Hypothalamus (tissue), 51 donors: ENCODE results near the gene RRP1B.
A peak's percentile ranks its signal among the peaks of the same experiment; 100 is the strongest.

Experiments
- DNase-seq, 51 donors: peaks; one replicate each; lab custom pipeline; 2025; lab: John Stamatoyannopoulos, UW

RRP1B gene

DNA sequence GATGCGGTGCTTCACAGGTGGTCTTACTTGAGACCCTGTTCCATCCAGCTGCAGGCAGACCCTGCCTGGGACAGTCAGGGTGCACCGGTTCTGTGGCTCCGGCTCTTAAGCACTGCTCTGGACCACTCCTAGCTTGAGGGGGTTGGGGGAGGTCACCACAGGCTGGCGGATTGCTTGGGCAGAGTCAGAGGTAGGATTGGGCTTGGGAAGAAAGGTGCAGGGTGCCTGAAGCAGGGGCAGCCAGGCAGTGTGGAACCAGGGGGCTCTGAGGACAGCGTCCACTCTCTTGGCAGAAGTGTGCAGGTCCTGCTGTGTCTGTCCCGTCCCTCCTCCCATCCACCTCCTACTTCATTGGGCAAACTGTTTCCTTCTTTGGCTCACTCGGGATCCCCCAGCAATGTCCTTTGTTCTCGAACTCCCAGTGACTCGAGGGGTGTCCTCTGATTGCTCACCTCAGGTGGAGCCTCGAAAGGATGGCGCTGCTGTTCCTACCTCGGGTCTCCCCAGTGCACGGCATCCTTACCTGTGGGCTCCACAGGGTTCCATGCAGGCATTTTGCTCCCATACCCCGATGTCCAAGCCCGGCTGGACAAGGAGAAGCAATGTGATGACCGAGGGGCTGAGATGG is 61.3 kb downstream of the RRP1B start:
- no peak for DNase-seq

DNA sequence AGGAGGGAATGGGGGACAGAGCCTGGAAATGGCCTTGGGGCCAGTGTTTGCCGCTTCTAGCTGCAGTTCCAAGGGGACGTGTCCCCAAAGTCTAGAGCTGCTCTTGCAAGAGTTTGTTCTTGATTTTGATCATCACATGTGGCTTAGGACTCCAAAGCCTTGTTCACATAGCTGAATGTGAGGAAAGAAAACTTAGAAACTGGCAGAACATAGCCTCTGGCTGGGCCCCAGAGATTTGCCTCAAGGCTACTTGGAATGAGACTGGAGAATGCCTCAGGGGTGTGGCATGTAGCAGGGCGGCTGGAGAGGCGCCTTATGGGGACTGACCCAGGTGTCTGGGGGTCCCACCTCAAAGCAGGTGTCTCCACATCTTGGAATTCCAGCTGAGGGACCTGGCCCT is 61.8 kb downstream of the RRP1B start:
- DNase-seq = no peak

DNA sequence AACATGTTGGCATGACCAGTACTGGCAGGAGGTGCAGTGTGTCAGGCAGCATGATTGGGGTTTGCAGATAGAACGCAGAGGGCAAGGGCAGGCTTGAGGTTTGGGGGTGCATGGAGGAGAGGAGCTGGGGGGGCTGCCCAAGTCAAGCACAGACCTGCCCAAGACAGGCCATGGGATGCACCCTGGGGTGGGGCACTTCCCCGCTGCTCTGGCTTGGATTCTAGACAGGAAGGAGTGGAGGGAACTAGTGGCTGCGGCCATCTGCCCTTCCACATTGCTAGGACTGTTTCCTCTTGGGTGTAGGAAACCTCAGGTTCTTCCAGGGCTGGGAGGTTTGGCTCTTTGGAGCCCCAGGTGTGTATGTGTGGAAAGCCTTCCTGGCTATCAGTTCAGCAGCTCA is 62.6 kb downstream of the RRP1B start:
- no peak for DNase-seq

DNA sequence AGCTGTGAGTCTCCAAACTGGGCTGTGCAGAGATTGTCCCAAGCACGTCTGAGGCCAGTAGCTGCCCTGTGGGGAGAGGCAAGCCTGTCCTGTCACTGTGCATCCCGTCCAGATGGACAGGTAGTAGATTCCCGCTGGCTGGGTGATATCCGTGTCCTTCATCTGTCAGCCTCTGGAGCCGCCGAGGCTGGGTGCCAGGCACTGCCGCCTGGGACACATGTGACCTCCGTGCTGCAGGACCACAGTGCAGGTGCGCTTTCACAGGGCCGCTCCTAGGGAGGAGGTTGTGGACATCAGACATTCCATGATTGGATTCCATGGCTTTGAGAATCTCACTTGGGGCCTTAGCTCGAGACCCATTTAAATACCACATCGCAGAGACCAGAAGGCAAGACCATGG is 64.3 kb downstream of the RRP1B start:
- no peak for DNase-seq

DNA sequence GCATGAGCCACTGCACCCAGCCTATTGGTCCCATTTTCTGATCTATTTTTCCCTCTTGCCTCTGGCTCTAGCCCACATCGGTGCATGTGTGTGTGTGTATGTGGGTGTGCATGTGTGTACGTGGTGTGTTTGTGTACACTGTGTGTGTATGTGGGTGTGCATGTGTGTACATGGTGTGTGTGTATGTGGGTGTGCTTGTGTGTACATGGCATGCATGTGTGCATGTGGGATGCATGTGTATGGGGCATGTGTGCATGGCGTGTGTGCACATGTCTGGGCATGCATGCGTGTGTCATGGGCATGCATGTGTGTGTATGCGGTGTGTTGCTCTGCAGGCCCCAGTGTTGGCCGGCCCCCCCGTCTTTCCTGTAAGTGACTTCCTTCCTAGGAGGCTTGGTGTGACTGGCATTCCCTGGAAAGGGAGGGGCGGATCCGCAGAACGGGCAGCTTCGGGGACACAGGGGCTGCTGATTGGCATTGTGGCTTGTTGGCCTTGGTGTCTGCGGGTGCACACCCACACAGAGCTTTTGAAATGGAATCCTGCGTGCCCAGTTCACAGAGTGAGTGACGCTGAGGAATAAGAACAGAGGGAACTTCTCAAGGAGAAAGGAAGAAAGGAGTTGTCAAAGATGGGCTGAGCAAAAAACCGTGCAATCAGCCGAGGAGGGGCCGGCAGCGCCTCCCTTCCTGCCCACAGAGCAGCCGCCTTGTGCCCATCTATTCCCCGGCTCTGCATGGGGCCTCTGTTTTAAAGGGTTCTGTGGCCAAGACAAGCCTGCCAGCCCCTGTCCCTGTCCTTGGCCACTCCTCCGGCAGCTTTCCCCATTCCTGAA is 67.5 kb downstream of the RRP1B start:
- peak in 3 of 51 donors; percentile 22 to 62 (median 33) for DNase-seq

DNA sequence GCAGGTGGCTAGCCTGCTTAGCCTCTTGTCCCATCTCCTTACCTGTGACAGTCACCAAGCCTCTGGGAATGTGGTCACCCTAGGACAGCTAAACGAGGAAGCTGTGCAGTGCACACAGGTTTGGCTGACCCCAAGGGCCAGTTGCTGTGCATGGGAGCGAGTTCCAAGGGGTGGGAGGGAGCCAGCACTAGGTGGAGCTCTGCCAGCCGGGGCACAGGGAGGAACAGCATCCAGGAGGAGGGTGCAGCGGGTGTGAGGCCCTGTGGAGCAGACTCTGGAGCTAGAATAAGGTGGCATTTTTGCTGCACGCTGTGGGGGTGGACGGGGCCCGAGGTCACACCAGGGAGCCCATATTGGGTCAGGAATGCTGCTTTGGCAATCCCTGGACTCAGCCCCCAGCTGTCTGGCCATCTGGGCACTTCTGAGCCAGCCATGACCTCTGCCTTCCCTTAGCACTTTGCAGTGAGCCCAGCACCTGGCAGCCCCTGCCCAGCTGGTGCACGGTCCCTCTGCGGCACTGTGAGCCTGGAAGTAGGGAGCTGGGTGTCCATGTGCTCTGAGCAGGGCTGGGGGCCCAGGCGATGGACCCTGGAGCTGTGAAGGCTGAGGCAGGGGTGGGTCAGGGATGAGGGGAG is 68.3 kb downstream of the RRP1B start:
- DNase-seq = peak in 14 of 51 donors; percentile 25 to 62 (median 40)

DNA sequence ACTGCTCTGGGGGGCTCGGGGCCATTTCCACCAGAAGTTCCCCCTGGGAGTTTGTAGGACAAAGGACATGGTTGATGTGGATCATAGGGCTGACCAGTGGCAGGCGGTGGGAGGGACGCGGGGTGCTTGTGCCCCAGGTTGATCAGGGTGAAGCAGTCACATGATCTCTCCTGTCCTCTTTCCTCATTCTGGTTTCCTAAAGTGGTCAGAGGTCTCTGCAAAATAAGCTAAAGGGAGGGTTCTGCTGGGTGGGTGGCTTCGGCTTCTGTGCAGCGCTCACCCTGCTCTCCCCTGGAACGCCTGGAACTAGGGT is 68.8 kb downstream of the RRP1B start:
- DNase-seq = peak in 4 of 51 donors; percentile 48 to 61 (median 52)

DNA sequence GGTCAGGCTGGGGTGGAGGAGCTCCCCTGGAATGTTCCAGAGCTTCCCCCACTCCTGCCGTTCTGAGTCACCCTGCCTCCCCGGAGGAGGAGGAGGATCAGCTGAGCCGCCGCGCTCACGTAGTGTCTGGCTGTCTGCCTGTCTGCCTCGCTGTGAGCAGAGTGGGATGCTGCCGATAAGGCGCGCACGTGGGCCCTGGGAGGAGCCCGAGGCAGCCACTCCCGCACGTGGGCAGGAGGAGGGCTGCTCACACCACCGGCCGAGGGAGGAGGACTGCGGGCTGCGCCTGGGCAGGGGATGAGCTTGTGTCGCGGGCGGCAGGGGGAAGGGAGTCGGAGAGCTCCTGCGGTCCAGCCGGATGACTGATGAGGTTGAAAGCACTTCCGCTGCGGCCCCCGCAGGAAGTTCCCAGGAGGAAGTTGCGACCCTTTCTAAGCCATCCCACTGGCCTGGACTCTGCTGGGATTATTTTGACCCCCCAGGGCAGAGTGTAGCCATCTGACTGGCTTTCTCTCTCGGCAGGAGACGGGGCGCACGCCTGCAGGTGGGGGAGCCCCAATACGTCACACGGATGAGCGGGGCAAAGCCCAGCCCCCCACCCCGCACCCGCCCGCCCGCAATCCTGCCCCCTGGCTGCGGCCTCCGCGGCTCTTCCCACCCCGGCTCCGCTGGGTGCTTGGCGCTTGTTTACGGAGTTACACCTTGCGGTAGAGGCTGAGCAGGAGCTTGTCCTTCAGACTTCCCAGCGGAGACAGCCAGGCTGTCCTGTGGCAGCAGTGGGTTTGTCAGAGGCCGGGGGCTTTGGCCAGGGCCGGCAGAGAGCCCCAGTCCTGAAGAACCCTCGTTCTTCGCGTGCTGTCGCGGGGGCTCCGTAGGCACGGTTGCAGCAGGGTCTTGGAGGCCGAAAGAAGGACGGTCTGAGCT is 69.4 kb downstream of the RRP1B start:
- DNase-seq = peak; percentile 38 to 95 (median 85)

DNA sequence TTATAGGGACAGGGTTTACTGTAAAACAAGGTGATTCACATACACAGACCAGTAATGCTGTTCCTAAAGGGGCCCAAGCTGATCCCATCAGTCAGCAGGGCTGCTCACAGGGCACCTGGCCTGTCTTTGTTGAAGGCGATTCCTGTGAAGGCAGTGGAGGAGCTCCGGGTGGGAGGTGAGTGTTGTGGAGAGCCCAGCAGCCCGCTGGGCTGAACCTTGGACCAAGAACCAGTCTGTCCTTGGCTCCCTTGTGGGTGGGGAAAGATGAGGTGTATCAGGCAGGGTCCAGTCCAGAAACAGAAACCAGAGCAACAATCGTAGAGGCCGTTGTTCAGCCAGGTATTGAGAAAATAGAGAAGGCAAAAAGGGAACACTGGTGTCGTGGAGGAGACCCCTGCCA is 72.1 kb downstream of the RRP1B start:
- peak in 1 of 51 donors; percentile 59 for DNase-seq

DNA sequence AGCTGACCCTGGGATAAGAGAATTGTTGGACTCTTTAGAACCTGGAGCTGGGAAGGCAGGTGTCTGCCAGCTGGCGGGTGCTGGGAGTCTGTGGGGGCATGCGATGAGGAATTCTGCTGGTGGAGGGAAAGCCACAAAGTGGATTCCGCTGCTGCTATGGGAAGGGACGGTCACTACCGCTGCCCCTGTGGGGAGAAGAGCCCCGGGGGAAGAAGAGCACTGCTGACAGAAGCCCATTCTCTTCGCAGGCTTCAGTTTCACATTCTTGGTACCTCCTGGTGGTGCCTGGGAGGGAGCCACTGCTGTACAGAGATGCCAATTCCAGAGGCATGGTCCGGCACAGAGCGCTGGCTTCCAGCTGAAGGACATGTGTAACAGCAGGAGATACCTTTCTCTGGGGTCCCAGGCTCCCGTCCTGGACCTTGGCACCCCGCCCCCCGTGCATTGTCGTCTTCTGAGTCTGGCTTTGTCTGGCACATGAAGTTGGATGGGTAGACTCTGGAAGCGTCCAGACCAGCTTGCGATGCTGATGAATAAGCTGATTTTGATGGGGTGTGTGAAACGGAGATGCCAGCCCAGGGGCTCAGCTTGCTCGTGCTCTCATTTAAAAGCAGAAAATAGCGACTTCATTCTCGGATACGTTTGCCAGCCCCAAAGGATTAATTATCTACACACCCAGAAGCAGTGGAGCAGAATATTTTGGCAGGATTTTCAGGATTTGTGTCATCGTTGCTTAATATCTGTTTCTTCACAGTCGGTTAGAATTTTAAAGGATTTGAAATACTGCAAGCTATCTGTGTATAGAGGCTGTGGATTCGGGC is 72.7 kb downstream of the RRP1B start:
- DNase-seq = peak in 22 of 51 donors; percentile 24 to 66 (median 40)

DNA sequence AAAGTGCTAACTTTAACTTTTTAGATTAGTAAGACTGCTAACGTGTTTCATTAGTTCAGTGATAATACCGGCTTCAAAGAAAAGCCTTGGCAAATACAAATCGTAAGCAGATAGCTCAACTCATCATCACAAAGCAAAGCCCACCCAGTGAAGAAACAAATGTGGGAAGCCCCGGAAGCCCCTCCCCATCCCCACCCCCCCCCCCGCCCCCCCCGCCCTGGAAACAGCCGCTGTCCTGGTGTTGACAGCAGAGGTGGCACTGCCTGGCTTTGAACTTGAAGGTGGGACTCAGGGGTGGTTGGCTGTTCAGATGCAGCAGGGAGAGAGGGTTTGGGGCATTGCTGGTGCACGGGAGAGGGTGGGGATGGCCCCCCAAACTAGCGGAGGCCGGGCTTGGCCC is 73.7 kb downstream of the RRP1B start:
- no peak for DNase-seq

DNA sequence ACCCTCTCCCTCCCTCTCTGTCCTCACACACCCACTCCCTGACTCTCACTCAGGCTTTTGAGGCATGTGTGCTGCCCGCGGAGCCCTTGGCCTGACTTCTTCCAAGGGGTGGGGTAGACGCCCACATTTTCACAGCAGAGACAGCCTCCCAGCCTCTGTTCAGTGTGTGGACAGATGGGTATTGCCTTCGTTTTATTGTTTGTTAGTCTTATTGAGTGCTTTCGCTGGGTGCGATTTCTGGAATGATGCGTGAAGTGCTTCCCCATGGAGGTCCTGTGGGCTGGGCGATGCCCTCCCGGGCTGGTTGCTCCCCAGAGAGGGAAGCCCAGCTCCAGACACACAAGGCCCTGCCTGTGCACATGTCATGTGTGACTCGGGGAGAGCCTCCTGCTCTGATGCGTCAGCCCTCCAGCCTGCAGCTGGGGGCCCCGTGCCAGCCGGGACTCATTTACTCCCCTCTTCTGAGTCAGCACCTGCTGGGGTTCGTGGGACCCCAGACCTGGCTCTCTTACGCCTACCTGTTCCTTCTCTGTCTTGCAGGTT is 74.2 kb downstream of the RRP1B start:
- DNase-seq = peak in 8 of 51 donors; percentile 16 to 70 (median 36)

DNA sequence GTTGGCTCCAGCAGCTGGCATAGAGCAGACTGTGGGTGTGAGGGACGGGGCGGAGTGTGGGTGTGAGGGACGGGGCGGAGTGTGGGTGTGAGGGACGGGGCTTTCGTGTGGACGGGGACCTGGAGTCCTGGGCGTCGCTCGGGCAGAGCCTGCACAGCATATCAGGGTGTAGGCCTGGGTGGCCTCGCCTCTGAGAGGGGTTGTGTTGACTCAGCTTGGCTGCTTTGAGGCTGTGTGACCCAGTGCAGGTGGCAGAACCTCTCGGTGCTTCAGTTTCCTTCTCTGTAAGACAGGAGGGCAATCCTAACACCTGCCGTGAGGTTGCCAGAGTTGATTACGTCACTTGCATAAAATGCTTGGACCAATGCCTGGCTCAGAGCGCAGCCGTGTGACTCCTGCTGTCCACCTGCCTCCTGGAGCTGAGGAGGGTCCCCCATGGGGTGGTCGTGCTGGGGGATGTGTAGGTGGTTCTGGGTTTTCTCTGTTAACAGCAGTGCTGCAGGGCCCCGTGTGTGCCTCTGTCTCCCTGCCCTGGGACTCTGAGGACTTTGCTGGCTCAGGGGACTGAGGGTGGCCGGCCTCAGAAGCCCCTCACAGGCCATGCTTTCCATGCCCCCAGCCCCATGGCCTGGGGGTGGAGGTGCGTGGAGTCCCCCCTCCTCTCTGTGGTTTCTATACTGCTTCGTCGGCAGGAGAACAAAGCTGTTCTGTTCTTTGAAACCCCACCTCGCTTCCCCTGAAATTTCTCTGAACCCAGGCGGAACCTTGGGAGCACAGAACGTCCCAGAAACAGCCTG is 75.0 kb downstream of the RRP1B start:
- DNase-seq = no peak

DNA sequence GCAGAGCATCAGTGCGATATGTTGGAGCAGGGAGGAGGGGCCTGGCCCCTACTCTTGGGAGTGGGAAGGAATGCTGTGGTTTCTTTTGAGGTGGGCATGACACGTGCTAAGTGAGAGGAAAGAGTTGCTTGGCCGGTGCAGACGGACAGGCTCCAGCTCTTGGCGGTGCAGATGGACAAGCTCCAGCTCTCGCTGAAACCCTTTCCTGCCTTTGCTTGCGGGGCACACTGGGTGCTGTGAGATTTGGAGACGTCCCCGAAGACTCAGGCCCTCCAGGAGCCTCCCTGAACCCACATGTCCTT is 75.5 kb downstream of the RRP1B start:
- DNase-seq = peak in 9 of 51 donors; percentile 23 to 62 (median 42)

DNA sequence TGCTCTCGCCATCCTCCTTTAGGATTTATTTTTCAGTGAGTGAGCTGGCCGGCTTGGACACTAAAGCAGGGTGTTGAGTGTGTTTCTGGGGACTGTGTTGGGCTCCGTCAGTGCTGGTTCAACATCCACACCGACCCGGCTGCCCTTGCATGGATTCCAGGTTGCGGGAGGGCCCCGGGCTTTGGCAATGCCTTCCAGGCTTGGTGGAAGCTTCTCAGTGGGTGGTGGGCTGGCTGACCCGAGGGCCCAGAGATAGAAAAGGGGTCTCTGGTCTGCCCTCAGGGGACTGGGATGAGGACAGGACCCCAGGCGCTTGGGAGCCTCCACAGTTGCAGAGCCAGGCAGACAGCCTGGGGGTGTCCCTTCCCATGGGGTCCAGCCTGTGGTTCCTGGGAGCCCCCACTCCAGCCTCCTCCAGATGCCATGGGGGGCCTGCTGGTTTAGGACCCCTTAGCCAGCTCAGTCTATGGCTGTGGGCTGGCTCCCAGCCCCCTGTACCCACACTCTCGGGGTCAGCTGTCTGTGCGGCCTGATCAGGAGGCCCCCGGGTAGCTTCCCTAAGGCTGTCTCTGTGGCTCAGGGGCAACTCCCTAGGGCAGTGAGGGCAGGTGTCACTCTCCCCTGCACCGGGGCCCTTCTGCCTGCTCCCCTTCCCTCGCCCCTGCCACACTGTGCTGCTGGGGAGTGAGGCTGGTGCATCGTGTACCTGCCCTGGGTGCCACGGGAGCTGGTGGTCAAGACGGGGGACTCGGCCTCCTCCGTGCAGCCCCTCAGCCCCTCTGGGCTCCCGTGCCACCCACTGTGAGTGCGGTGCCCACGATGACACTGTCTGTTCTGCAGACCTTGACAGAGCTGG is 76.1 kb downstream of the RRP1B start:
- no peak for DNase-seq

DNA sequence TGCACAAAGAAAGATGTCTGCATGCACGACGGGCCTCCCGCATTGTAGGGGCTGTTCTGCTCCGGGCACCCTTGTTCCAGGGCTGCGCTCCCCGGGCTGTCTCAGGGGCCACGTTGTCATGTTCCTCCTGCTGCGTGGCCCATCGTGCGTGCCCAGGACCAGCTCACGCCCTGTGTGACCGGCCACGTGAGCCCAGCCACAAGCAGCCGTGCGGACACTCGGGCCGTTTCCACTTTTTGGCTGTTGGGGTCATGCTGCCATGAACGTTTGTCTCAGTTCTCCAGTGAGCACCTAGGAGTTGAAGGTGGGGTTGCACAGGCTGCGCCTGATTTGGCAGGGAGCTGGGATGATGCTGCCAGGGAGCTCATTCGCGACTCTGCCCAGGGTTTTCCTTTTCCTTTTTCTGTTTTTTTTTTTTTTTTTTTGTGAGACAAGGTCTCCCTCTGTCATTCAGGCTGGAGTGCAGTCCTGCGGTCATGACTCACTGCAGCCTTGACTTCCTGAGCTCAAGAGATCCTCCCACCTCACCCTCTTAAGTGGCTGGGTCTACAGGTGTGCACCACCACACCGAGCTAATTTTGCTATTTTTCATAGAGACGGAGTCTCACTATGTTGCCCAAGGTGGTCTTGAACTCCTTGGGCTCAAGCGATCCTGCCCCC is 77.0 kb downstream of the RRP1B start:
- no peak for DNase-seq

DNA sequence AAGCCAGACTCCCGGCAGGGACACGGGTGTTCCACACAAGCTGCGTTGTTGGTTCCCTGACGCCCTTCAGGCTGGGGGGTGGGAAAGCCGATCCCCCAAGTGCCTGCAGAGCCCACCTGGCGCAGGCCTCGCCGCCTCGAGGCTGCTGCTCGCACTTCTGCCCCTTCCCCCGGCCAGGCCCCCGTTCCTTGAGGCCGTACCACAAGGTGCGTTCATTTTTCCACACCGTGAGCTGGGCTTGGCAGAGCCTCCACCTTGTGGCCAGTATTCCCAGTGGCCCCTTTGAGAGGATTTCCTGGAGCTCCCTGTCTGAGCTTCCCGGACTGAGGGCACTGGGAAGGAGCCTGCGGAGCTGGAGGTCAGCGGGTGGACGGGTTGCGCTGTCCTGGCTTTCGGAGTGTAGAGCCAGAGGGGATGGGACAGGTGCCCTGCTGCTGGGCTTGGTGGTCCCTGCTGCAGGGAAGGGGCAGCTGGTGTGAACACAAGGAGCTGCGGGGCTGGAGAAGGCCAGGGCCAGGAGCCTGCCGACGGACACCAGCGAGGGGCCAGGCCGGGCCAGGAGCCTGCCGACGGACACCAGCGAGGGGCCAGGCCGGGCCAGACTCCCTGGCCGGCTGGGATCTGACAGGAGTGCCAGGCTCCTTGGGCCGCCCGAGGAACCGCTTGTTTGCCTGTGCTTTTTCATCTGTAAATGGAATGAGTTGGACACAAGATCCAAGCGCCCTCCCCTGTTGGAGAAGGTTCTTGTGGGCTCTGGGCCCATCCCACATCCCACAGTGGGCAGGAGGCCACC is 78.0 kb downstream of the RRP1B start:
- DNase-seq = no peak
